HG03558 (cell line): Measurements from ENCODE around the gene IQCN.
A peak's percentile ranks its signal among the peaks of the same experiment; 100 is the strongest.

Experiments
- ATAC-seq: cut with Tn5 transposase; IDR thresholded peaks from one replicate; pipeline ENCODE4 v1.9.1; 2021; ENCODE audit warnings: moderate number of reproducible peaks; ENCODE audit not compliant: unreplicated experiment; ENCODE audit errors: extremely low read depth

IQCN gene

GRCh38 chr19:18287836-18288772 is 13.9 kb upstream of the IQCN start:
- ATAC-seq: no peak

DNA sequence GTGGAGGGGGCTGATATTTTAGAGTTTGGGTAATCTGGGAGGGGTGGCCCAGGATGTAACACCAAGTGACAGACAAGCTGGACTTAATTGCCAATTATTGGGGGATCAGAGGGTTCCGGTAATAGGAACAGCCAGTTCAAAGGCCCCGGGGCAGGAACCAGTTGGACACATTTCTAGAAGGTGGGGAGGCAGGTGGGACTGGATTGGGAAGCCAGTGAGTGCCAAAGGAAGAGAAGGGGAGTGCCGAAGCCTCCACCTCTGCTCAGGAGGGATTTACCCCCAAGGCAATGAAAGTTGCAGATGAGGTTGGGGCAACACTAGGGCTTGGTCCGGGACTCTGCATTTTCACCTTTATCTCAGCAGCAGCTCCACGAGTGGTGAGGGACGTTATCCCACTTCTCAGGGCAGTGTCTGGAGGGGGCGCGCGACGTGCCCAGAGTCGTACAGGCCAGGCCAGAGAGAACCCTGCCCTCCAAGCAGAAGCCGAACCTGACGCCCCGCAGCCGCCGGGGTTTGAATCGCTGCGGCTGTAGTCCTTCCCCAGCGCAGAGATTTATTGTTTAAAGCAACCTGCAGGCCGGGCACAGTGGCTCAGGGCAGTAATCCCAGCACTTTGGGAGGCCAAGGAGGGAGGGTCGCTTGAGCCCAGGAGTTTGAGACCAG is 12.9 kb upstream of the IQCN start:
- no peak for ATAC-seq

DNA sequence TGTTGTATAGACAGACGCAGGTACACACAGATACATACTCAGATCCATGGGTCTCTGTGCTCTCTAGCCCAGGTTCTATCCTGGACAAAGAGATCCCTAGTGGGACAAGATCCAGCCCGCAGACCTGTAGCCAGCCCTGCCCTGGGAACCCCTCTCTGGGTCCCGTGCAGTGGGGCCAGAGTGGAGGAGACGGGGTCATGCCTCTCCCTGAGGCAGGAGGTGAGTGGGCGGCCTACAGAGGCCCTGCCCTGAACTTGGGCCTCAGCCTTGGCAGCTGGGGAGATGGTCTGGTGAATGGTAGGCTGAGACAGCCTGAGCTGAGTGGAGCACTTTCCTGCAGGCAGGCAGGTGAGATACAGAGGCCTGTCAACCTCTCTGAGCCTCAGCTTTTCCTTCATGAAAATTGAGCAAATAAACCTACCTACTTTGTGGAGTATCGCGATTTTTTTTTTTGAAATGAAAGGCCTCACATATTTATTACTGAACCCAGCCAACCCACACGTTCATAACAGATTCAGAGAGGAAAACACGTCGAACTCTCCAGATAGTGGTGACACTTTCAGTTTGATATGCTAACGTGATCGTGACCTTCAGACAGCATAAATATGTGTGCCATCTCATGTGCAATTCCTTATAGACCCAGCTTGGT is 10.6 kb upstream of the IQCN start:
- ATAC-seq: no peak

DNA sequence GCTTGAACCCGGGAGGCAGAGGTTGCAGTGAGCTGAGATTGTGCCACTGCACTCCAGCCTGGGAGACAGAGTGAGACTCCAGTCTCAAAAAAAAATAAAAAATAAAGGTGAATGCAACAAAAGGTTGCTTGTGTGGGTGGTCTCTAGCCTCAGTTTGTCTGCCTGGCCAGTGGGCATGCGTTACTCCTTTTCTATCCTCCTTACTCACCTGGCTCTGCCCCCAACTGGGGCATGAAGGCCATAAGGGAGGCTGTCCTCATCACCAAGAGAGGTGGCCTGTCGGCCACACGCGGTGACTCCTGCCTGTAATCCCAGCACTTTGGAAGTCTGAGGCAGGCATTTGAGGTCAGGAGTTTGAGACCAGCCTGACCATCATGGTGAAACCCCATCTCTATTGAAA is 9.1 kb upstream of the IQCN start:
- no peak for ATAC-seq

- ATAC-seq: no peak
Observed at GRCh38 chr19:18282788-18283141, 8.5 kb upstream of the IQCN start.

- no peak for ATAC-seq
Observed at GRCh38 chr19:18282021-18282787, 8.0 kb upstream of the IQCN start.

DNA sequence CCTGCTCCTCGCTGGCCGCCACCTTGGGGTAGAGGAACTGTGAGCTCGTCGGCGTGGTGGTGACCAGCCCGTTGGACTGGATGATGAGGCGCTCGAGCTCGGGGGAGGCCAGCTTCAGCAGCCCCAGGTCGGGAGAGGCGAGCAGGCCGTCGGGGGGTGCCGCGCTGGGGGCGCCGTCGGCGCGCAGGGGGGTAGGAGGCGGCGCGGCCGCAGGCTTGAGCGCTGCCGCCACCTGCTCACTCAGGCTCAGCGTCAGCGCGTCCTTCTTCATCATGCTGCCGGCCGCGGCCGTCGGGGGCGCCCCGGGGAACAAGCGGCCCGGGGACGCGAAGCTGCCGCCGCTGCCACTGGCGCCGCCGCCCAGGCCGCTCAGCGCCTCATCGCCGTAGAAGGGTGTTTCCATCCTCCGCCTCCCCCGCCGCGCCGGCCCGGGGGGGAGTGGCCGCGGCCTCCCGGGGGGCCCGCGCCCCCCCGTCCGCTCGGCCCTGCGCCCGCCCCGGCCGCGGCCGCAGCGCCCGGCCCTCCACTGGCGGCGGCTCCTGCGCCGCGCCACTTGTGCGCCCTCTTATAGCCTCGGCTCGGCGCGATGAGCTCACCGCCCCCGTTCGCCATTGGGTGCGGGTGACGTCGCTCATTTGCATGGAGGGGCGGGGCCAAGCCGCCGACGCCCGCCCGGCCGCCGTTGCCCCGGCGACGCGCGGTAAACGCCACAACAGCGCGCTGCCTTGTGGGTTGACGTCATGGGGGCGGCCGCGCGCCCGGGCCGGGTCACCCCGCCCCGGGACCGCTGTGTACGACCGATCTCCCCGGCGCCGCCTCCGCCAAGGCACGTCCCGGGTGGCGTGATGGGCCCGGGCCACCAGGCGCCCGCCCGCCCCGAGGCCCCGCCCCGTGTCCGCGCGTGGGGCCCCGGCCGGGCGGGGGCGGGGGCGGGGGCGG is 7.1 kb upstream of the IQCN start, which contains the start of gene JUND:
Gene JUND, minus strand, starts transcription at position 541 of the 939 bp plus-strand sequence. Its CDS starts 138 bp downstream, at position 403.
- peak; percentile 53 for ATAC-seq

DNA sequence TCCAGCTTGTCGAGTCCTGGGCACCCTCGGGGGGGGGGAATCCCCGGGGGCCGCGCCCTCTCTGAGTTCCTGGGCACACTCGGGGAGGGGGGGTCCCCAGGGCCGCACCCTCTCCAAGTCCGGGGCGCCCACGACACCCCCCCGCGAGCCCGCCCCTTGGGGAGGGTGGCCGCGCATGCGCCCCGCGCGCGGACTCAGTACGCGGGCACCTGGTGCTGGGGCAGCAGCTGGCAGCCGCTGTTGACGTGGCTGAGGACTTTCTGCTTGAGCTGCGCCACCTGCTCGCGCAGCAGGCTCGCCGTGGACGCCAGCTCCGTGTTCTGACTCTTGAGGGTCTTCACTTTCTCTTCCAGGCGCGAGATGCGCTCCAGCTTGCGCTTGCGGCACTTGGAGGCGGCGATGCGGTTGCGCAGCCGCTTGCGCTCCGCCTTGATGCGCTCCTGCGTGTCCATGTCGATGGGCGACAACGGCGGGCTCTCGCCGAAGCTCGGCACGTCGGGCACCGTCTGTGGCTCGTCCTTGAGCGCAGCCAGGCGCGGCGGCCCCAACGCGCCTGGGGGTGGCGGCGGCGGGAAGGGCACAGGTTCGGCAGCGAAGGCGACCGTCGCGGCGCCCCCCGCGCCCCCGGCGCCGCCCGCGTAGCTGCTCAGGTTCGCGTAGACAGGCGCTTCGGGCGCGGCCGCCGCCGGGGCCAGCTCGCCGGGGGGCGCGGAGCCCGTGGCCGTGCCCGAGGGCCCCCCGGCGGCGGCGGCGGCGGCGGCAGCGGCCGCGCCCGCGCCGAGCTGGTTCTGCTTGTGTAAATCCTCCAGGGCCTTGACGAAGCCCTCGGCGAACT is 6.2 kb upstream of the IQCN start:
- ATAC-seq: no peak

DNA sequence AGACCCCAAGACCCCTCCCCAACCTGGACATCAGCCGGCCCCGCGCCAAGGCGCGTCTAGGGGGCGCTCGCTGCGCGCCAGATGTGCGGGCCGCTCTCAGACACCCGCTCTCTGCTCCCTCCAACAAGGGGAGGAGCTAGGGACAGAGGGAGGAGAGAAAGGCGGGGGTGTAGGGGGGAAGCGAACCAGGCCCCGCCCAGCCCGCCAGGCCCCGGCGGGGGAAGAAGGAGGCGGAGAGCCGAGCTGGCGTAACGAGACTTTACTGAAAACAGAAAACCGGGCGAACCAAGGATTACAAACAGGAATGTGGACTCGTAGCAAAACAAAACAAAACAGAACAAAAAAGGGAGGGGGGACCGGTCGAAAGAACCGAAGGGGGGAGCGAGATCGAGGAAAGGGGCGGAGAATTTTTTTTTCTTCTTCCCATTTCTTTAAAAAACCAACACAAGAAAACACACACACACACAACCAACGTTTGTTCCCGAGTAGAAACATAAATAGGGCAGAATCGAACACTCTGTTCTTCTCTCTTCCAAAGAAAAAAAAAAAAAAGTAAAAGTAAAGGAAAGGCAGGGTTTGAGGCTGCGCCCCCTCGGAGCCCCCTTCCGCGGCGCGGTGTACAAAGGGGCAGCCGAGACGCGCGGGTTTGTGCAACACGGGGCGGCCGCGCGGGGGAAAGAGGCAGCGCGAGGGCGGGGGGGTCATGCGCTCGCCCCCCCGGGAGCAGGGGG is 5.4 kb upstream of the IQCN start:
- ATAC-seq: no peak

DNA sequence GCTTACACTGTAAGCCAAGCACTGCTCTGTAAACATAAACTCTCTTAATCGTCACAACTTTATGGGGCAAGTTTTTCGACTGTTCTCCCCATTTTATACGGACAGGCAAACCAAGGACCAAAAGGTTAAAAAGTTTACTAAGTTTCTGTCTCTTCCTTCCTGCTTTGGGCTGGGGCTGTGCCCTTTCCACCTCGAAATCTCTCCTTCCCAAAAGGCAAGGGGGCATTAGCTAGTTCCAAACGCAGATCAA is 4.9 kb upstream of the IQCN start:
- no peak for ATAC-seq

DNA sequence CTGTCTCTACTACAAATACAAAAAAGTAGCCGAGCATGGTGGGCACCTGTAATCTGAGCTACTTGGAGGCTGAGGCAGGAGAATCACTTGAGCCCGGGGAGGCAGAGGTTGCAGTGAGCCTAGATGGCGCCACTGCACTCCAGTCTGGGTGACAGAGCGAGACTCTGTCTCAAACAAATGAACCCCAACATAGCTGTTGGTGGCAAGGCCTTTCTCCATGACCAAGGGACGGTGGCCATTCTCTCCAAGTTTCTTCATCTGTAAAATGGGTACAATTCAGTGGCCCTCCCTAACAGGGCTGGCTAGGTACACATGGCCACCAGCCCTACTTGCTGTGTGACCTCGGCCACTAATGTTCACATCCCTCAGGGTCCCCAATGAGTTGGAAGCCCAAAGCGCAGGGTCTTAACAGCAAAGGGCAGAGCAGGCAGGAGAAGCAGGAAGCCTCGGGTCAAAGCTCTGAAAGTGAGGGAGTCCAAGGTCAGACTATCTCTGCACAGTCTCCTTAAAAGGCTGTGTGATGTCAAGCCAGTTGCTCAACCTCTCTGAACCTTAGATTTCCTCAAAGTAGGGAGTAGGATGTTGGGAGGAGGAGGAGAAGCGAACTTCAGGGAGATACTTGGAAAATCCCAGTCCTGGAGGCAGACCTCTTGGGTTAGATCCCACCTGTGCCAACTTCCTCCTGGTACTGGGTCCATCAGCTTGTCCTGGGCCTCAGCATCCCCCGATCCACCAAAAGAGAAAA is 4.4 kb upstream of the IQCN start:
- no peak for ATAC-seq

GRCh38 chr19:18274781-18275356 is 617 bp upstream of the IQCN start:
- no peak for ATAC-seq

DNA sequence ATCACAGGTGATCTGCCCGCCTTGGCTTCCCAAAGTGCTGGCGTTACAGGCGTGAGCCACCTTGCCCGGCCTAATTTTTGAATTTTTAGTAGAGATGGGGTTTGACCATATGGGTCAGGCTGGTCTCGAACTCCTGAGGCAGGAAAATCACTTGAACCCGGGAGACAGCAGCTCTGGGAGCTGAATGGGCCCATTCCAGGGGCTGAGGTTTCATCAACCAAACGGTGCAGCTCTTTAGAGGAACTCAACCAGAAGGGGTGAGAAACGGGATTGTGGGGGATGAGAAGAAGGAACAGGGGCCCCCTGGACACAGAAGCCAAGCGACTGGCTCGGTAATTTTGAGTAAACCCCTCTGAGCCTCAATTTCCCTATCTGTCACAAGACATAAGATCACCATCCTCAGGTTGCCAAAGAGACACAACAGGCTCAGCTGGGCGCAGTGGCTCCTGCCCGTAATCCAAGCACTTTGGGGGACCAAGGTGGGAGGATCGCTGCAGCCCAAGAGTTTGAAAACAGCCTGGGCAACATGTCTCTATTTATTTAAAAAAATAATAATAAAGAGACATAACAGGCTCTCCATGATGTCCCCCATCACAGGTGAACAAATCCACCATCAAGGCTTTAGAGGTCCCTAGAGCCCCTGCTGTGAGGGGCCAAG is 562 bp downstream of the IQCN start:
- ATAC-seq: no peak

GRCh38 chr19:18271433-18271841 is 2.8 kb downstream of the IQCN start:
- ATAC-seq: no peak

- ATAC-seq: no peak
Observed at GRCh38 chr19:18270326-18270725, 3.9 kb downstream of the IQCN start.

DNA sequence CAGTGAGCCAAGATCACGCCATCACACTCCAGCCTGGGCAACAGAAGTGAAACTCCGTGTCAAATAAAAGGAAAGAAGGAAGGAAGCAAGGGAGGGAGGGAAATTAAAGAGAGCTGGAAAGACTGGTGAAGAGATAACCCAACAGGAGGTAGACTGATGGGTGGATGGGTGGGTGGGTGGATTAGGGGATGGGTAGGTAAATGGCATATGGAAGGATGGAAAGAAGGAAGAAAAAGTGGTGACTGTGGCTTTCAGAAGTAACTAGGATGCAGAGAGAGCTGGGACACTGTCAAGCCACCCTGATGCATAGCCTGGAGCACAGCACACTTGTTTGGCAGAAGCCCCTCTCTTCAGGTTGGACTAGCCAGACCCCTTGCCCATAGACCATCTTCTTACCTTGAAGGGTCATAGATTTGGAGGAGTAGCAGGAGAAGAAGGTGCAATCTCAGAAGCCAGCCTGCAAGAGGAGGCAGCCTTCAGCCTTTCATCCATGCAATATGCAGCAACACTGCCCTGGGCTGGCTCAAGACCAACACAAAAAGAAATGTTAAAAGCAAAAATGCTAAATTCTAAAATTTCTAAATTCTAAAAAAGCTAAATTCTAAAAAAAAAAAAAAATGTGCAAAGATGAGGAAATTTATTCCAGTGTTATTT is 5.1 kb downstream of the IQCN start:
- ATAC-seq: no peak
